GM12872 (cell line): ENCODE data around the gene CMPK2.
A peak's percentile ranks its signal among the peaks of the same experiment; 100 is the strongest.

Experiments used
- CTCF ChIP-seq: IDR thresholded peaks from 3 replicates; pipeline ENCODE4 v1.5.1; 2011; ENCODE audit warnings: low read depth, mild to moderate bottlenecking, low read length, moderate library complexity; ENCODE audit not compliant: insufficient read depth

Gene CMPK2

GRCh38 chr2:6908291-6908690 is 42.6 kb upstream of the CMPK2 start:
- TF ChIP-seq CTCF: no peak

- TF ChIP-seq CTCF: no peak
Measured at GRCh38 chr2:6906165-6906741, 40.5 kb upstream of the CMPK2 start.

GRCh38 chr2:6905668-6906067 is 40.0 kb upstream of the CMPK2 start:
- no peak for TF ChIP-seq CTCF

- peak; percentile 48; the same call in 2 of the 3 replicates for TF ChIP-seq CTCF
Measured at GRCh38 chr2:6896930-6897759, 31.4 kb upstream of the CMPK2 start.

- no peak for TF ChIP-seq CTCF
Measured at GRCh38 chr2:6893876-6894482, 28.3 kb upstream of the CMPK2 start.

GRCh38 chr2:6888724-6889123 is 23.0 kb upstream of the CMPK2 start:
- TF ChIP-seq CTCF: no peak

- no peak for TF ChIP-seq CTCF
Measured at GRCh38 chr2:6887751-6888192, 22.1 kb upstream of the CMPK2 start.
